Eye (tissue), 1 donor: ENCODE data around the gene FBN1.
A peak's percentile ranks its signal among the peaks of the same experiment; 100 is the strongest.

Source experiments
- DNase-seq: peaks from one replicate; pipeline ENCODE4 v3.0.0-alpha.2; 2015

Gene FBN1

GRCh38 chr15:48462688-48463087 is 182.8 kb downstream of the FBN1 start:
- DNase-seq: no peak

- DNase-seq: no peak
Observed at GRCh38 chr15:48459571-48460442, 185.7 kb downstream of the FBN1 start.

GRCh38 chr15:48458876-48459275 is 186.6 kb downstream of the FBN1 start:
- DNase-seq: no peak

GRCh38 chr15:48456134-48456533 is 189.4 kb downstream of the FBN1 start:
- no peak for DNase-seq

GRCh38 chr15:48451736-48452135 is 193.8 kb downstream of the FBN1 start:
- no peak for DNase-seq

- no peak for DNase-seq
Observed at GRCh38 chr15:48451241-48451640, 194.3 kb downstream of the FBN1 start.

- DNase-seq: no peak
Observed at GRCh38 chr15:48449734-48450133, 195.8 kb downstream of the FBN1 start.

- DNase-seq: no peak
Observed at GRCh38 chr15:48447657-48448056, 197.9 kb downstream of the FBN1 start.

GRCh38 chr15:48447058-48447457 is 198.5 kb downstream of the FBN1 start:
- no peak for DNase-seq

- DNase-seq: no peak
Observed at GRCh38 chr15:48442011-48442410, 203.5 kb downstream of the FBN1 start.

- DNase-seq: peak; percentile 88
Observed at GRCh38 chr15:48440084-48440483, 205.4 kb downstream of the FBN1 start.

- DNase-seq: no peak
Observed at GRCh38 chr15:48437178-48437577, 208.3 kb downstream of the FBN1 start.

GRCh38 chr15:48435321-48435720 is 210.2 kb downstream of the FBN1 start:
- no peak for DNase-seq

- DNase-seq: no peak
Observed at GRCh38 chr15:48433226-48433886, 212.2 kb downstream of the FBN1 start.

GRCh38 chr15:48432688-48433087 is 212.8 kb downstream of the FBN1 start:
- no peak for DNase-seq

GRCh38 chr15:48427960-48428547 is 217.5 kb downstream of the FBN1 start:
- no peak for DNase-seq

- DNase-seq: no peak
Observed at GRCh38 chr15:48427479-48427878, 218.0 kb downstream of the FBN1 start.

- DNase-seq: no peak
Observed at GRCh38 chr15:48426941-48427340, 218.6 kb downstream of the FBN1 start.

- DNase-seq: no peak
Observed at GRCh38 chr15:48426044-48426443, 219.5 kb downstream of the FBN1 start.

GRCh38 chr15:48425051-48425450 is 220.5 kb downstream of the FBN1 start:
- no peak for DNase-seq

- DNase-seq: no peak
Observed at GRCh38 chr15:48423896-48424475, 221.5 kb downstream of the FBN1 start.

GRCh38 chr15:48423342-48423741 is 222.2 kb downstream of the FBN1 start:
- DNase-seq: no peak

- no peak for DNase-seq
Observed at GRCh38 chr15:48422401-48422800, 223.1 kb downstream of the FBN1 start.

- no peak for DNase-seq
Observed at GRCh38 chr15:48421362-48421761, 224.1 kb downstream of the FBN1 start.
